IPS DF 4.7 (cell line): ENCODE measurements around the gene PI4K2A.

Experiments used
- DNase-seq: peaks from one replicate; pipeline ENCODE4 v3.0.0-alpha.2; 2013; ENCODE audit warnings: low spot score; ENCODE audit errors: extremely low read depth

The PI4K2A gene

GRCh38 chr10:97640174-97640867 lies at the start of gene PI4K2A:
Gene PI4K2A, plus strand, starts transcription at chr10:97640671. Its CDS starts 72 bp downstream, at chr10:97640743.
- DNase-seq = peak; percentile 97

GRCh38 chr10:97590748-97591495 lies 49.5 kb upstream of the PI4K2A start:
- DNase-seq = no peak

- DNase-seq = no peak
Measured at GRCh38 chr10:97593421-97593820, 47.0 kb upstream of the PI4K2A start.

GRCh38 chr10:97596101-97597082 lies 44.1 kb upstream of the PI4K2A start:
- no peak for DNase-seq

- no peak for DNase-seq
Measured at GRCh38 chr10:97597778-97598177, 42.7 kb upstream of the PI4K2A start.

GRCh38 chr10:97598407-97599271 lies 41.8 kb upstream of the PI4K2A start:
- DNase-seq = no peak

GRCh38 chr10:97599272-97599619 lies 41.2 kb upstream of the PI4K2A start:
- no peak for DNase-seq

GRCh38 chr10:97600616-97601015 lies 39.9 kb upstream of the PI4K2A start:
- no peak for DNase-seq

- no peak for DNase-seq
Measured at GRCh38 chr10:97601268-97602215, 38.9 kb upstream of the PI4K2A start.

- DNase-seq = no peak
Measured at GRCh38 chr10:97607095-97607636, 33.3 kb upstream of the PI4K2A start.

- DNase-seq = no peak
Measured at GRCh38 chr10:97608991-97609561, 31.4 kb upstream of the PI4K2A start.

GRCh38 chr10:97611473-97611872 lies 29.0 kb upstream of the PI4K2A start:
- no peak for DNase-seq

GRCh38 chr10:97612386-97612785 lies 28.1 kb upstream of the PI4K2A start:
- DNase-seq = peak; percentile 53

- no peak for DNase-seq
Measured at GRCh38 chr10:97618285-97618684, 22.2 kb upstream of the PI4K2A start.

GRCh38 chr10:97618733-97619132 lies 21.7 kb upstream of the PI4K2A start:
- DNase-seq = no peak

- DNase-seq = no peak
Measured at GRCh38 chr10:97623277-97623676, 17.2 kb upstream of the PI4K2A start.

- DNase-seq = no peak
Measured at GRCh38 chr10:97627731-97628130, 12.7 kb upstream of the PI4K2A start.

- no peak for DNase-seq
Measured at GRCh38 chr10:97628228-97628627, 12.2 kb upstream of the PI4K2A start.

- DNase-seq = no peak
Measured at GRCh38 chr10:97629289-97629688, 11.2 kb upstream of the PI4K2A start.
